Left cardiac atrium (tissue), 4 donors: Measurements from ENCODE around the gene NASP. TPM values are rescaled to one million over a fixed set of nuclear protein-coding genes. Genes with fewer than 3 reads are reported as not detected.
A peak's percentile ranks its signal among the peaks of the same experiment; 100 is the strongest.

Experiments
- ATAC-seq, 2 donors: fragments of 200-7000 bp; cut with Tn5 transposase; one replicate each; pipeline ENCODE4 v1.9.1; 2020; ENCODE audit warnings: mild to moderate bottlenecking in 2 of 2, moderate library complexity in 2 of 2
- DNase-seq: peaks from one replicate; pipeline ENCODE4 v3.0.0-alpha.2; 2020
- intact Hi-C, 2 donors: fragments of 100-400 bp; cut with DNase I; formaldehyde crosslinking; loops; one replicate each; pipeline versions ENCODE4 v1.14.1 to v1.15.1; 2022 to 2023
- long read RNA-seq: library from polyadenylated mRNA; unstranded; transcript quantifications from one replicate; pipeline ENCODE4 v2.0.0, GENCODE V29; 2021
- total RNA-seq, 2 donors: library from RNA; stranded (reverse); fragmentation: NEBNext Ultra II Directional; extraction: Animal tissue kit (Norgen Biotek cat#: 25700); gene quantifications; one replicate each; pipeline ENCODE4 v1.2.1, GENCODE V29; 2021
- donor health status: DM: no; HTN: yes; CAD: no.
- donor health status: DM: no; HTN: yes; CAD: no; lungs with severe emphysema.
- donor health status: DM: yes; HTN: yes; CAD: no.
- donor health status: Dilated cardiomyopathy.

The NASP gene
- total RNA-seq: 10 to 100 TPM; 38.2 to 56.4 TPM
- long read RNA-seq, partial matches to known transcripts: 2 of 6 reads
- long read RNA-seq, other reads (novel, unspliced or antisense): 1 of 6 reads

- peak; percentile 91 for DNase-seq
- intact Hi-C loops: no loop called here
- peak; percentile 91 to 93 for ATAC-seq
These were observed at the start of gene NASP for GRCh38 chr1:45583666-45584350. Gene NASP, plus strand, starts transcription at chr1:45584041. Its CDS starts 106 bp downstream, at chr1:45584147.

DNA sequence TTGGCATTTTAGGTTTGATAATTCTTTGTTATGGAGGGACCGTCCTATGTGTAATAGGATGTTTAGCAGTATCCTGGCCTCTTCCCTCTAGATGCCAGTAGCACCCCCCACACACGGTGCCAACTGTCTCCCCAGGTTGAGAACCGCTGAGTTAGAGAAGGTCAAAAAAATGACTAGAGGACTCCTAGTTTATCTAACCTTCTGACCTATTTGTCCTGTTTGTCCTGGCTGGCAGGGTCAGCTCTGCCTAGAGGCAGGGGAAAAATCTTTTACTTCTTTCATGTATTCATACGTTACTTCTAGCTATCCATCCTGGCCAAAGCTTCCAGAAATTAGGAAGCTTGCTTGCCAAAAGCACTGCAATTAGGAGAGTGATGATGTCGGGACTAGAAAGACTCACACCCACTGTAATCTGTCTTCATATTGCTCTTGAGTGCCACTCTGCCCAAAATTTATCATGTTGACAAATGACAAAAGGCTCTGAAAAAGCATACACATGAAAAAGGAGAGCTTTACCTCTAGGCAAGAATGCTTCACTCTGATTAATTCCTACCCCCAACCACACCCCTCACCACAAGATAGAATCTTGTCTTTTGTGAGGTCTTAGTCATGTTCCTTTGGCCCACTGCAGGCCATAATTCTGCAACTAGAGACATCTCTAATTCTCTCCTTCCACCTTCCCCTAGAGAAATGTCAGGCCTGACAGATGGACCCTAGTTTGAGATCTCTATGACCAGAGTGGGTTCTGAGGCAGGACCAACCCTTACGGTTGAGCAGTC is 47.7 kb upstream of the NASP start:
- intact Hi-C loops: no loop called here
- DNase-seq (no peak), ATAC-seq (no peak)

DNA sequence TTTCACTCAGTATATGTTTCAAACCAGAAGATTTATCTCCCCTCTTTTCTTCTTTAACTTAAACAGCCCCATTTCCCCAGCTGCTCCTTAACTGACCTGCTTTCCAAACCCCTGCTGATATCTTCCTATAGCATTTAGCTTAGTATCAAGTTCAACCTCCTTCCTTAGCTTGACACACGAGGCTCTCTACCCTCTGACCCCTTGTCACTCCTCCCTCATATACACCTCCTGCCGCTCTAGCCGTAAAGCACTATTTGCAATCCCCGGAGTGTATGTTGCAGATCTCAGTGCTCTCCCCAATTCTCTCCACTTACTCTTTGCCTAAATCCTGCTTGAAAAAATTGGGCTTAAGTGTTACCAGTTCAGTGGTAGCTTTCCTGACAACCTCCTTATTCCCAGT is 47.0 kb upstream of the NASP start:
- intact Hi-C loops: no loop called here
- ATAC-seq (no peak), DNase-seq (no peak)

DNA sequence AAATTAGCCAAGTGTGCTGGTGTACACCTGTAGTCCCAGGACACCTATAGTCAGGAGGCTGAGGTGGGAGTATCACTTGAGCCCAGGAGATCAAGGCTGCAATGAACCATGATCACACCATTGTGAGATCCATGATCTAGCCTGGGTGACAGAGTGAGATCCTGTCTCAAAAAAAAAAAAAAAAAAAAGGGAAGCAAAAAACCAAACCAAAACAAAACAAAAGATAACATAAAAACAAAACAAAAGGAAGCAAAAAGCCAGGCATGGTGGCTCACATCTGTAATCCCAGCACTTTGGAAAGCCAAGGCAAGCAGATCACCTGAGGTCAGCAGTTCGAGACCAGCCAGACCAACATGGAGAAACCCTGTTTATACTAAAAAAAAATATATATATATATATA is 42.6 kb upstream of the NASP start:
- no peak for DNase-seq

GRCh38 chr1:45542591-45542990 is 41.2 kb upstream of the NASP start:
- peak in 1 of 2 donors; percentile 38 for ATAC-seq
- intact Hi-C loops: no loop called here
- no peak for DNase-seq

More for the DNA sequence above, 42.6 kb upstream of the NASP start:
- no peak for ATAC-seq
- intact Hi-C loops: no loop called here

DNA sequence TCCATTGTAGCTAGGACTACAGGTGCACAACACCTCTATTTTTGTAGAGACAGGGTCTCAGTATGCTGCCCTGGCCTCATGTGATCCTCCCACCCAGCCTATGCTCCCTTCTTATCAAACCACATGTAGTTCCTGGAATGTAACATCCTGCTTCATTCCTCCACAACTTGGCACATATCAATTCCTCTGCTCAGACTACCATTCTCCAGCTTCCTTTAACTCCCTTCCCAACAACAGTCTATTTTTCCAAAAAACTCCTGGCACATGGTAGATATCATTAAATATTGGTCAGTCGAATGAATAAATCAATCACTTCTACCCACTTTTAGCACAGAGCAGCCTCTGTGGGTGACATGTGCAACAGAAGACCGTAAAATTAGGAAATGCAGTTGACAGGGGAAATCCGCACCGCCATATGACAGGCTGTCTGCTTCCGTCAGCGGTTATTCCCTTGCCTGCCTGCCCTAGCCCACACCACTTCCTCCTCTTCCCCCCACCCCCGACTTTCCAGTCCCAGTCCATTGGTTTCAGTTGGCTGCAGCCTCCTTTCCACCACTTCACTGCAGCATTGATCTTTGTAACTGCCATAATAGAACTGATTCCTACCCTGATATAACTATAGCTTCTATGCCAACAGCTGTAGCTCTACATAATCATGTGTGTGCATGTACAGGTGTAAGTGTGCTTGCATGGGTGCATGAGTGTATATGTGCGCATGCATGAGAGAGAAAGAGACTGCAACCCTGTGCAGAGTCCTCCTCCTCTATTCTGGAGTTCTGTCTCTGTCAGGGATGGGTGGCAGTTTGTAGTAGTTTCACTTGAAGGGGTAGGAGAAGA is 40.0 kb upstream of the NASP start:
- DNase-seq (peak; percentile 62), ATAC-seq (peak; percentile 84)
- intact Hi-C loops: no loop called here

- ATAC-seq: no peak
- intact Hi-C loops: no loop called here
- no peak for DNase-seq
These were observed 39.3 kb upstream of the NASP start for GRCh38 chr1:45544530-45544929.

- no peak for DNase-seq
- intact Hi-C loops: no loop called here
- no peak for ATAC-seq
These were observed 38.8 kb upstream of the NASP start for GRCh38 chr1:45545019-45545493.

DNA sequence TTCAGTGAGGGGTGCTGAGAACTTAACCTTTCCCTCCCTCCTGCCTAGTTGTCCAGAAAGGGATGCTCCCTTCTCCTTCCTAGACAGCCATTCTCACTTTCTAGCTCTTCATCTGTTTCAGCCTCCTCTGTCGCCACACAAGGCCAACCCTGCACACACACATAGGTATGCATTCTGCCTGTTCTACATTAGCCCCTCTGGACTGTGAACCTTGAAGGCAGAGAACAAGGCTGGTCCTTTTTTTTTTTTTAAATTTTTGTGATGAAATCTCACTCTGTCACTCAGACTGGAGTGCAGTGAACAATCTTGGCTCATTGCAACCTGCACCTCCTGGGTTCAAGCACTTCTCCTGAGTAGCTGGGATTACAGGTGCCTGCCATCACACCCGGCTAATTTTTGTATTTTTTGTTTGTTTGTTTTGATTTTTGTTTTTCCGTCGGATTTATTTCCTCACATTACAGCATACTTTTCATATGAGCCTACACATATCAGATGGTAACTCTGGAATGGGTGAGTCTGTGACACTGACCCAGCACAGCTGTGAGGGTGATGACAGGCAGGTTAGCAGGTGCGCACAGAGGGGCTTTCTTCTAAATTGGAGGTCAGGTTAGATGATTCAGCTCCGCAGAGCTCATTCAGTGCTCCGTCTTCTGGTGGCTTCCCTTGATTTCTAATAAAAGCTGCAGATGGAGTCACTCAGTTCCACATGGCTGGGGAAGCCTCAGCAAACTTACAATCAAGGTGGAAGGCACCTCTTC is 38.1 kb upstream of the NASP start:
- no peak for ATAC-seq
- intact Hi-C loops: no loop called here
- no peak for DNase-seq

GRCh38 chr1:45550401-45551351 is 33.2 kb upstream of the NASP start, which contains the start of gene AKR1A1:
Gene AKR1A1, plus strand, starts transcription at chr1:45550826. Its CDS starts 10,969 bp downstream, at chr1:45561795.
- DNase-seq: peak; percentile 90
- intact Hi-C loops: loop anchor here in 1 of 2 donors (2.0 kb wide), 1 partner anchor 30 kb away; the partner anchor contains the start of gene PRDX1
- ATAC-seq: peak; percentile 98

DNA sequence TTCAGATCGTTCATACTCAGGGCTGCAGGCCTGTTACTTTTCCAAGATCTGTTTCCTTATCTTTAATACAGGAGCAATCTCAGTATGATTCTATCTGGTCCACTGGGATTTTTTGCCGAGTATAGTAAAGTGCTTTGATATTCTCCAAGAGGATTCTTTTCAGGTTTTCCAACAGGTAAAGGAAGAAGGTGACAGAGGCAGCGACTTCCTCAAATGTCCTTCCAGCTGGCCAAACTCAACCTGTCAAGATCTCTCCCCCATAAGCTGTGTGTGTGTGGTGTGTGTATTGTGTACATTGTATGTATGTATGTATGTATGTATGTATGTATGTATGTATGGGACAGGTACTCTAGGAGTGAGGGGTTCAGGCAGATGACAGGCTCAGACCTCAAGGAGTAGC is 32.2 kb upstream of the NASP start:
- ATAC-seq: no peak
- intact Hi-C loops: loop anchor here in 1 of 2 donors (2.0 kb wide), 1 partner anchor 31 kb away; the partner anchor contains the start of gene PRDX1
- DNase-seq: no peak

DNA sequence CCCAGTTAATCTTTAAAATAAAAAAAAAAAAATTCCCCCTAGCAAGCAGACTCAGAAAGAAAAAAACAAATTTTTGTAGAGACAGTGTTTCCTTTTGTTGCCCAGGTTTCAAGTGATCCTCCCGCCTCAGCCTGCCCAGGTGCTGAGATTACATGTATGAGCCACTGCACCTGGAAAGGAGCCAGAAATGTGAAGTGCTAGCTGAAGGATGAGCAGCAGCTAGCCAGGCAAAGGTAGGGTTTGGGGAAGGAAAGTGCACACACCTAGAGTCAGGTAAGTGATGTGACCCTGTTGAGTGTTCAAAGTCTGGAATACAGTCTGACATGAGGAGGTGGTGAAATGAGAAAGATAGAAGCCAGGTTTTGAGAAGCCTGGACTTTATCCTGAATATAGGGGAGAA is 31.5 kb upstream of the NASP start:
- no peak for DNase-seq
- ATAC-seq: no peak
- intact Hi-C loops: no loop called here

DNA sequence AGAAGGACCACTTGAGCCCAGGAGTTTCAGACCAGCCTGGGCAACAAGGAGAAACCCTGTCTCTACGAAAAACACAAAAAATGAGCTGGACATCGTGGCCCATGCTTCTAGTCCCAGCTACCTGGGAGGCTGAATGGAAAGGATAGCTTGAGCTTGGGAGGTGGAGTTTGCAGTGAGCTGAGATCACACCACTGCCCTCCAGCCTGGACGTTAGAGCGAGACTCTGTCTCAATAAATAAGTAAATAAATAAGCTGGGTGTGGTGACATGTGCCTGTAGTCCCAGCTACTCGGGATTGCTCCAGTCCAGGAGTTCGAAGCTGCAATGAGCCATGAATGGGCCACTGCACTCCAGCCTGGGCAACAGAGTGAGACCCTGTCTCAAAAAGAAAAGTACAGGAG is 29.6 kb upstream of the NASP start:
- ATAC-seq (no peak), DNase-seq (no peak)
- intact Hi-C loops: no loop called here

DNA sequence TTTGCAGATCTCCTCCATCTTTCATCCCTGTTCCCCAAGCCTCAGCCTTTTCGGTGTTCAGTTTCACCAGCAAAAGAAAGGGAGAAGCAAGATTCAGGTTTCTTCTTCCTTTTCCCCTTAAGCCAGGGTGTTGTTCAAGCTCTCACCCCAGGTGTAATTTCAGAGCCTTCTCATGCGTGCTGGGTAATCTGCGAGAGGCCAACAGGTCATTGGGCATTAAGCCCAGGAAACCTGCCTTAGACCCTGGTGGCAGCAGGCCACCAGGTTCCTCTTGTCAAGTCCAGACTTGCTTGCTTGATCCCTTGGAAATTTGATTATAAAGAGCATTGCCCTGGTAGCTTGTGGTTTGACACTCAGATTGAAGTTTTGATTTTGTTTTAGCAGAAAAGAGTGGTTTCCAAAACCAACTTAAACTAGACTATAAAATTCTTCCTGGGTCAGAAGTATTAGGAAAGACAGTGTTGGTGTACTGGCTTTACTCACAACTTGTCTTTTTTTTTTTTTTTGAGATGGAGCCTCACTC is 26.4 kb upstream of the NASP start:
- no peak for ATAC-seq
- no peak for DNase-seq
- intact Hi-C loops: no loop called here

- no peak for ATAC-seq
- DNase-seq: no peak
- intact Hi-C loops: no loop called here
These were observed 20.0 kb upstream of the NASP start for GRCh38 chr1:45563843-45564242.

DNA sequence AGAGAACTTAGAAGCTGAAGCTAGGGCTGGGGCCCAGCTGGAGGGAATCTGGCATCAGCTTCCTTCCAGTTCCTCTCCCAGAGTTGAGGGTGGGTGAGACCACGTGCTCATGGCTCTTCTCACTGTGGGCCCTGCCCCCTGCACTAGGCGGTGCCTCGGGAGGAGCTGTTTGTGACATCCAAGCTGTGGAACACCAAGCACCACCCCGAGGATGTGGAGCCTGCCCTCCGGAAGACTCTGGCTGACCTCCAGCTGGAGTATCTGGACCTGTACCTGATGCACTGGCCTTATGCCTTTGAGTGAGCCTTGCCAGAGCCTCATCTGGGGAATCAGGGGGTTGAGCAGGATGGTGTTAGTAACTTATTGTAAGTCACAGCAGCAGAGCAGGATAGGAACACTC is 17.1 kb upstream of the NASP start:
- ATAC-seq (peak; percentile 89 to 95), DNase-seq (peak; percentile 84)
- intact Hi-C loops: loop anchor here in 1 of 2 donors (5.0 kb wide), 1 partner anchor 204 kb away; no protein-coding TSS in a partner anchor

GRCh38 chr1:45567911-45568310 is 15.9 kb upstream of the NASP start:
- intact Hi-C loops: loop anchor here in 1 of 2 donors (5.0 kb wide), 1 partner anchor 206 kb away; no protein-coding TSS in a partner anchor
- ATAC-seq (no peak), DNase-seq (no peak)
